NCI-H510A treated with DMSO at 0.1 percent for 48 hours (cell line): ENCODE results near the gene ZFR.
"Not testable (repeated sequence)": the region's sequence is repeated elsewhere in the genome, so short reads cannot be mapped to it uniquely, and the experiment has no call there.

ENCODE experiments used
- DNase-seq: peaks from one replicate; lab custom pipeline; 2025; lab: John Stamatoyannopoulos, UW

The ZFR gene

GRCh38 chr5:32319926-32320543 lies 124.5 kb downstream of the ZFR start:
- no peak for DNase-seq

DNA sequence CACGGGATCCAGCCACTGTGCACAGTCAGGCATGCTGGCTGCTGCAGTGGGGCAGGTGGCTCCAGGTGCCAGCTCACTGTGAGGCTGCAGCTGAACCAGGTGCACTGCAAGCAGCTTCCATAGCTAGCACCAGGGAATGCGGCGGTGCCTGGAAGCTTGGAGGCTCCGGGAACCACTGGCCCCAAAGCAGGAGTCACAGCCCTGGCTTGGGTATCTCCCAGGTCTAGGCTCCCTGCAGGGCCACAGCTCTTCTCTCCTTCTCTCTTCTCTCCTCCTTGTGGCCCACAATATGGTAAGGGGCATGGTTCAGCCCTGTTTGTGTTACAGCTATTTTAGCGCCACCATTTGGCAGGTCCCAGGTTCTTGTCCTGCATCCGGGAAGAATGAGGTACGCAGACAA lies 125.1 kb downstream of the ZFR start:
- no peak for DNase-seq

DNA sequence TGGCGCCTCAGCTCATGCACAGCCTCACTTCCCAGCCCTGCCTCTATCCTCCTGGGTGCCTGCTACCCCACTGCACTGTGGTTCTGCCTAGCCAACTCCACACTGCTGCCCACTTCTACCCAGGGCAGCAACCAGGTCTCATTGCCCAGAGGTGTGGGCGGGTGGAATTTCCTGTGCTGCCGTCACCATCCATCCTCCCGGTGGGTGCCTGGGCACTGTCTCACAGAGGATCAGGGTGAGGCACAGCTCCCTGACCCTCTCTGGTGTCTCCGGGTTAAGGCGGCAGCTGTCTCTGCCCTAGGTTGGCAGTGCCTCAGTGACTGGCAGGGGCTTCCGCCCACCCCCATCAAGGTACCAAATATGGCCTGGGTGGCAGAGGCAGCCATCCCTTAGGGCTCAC lies 127.5 kb downstream of the ZFR start:
- no peak for DNase-seq

DNA sequence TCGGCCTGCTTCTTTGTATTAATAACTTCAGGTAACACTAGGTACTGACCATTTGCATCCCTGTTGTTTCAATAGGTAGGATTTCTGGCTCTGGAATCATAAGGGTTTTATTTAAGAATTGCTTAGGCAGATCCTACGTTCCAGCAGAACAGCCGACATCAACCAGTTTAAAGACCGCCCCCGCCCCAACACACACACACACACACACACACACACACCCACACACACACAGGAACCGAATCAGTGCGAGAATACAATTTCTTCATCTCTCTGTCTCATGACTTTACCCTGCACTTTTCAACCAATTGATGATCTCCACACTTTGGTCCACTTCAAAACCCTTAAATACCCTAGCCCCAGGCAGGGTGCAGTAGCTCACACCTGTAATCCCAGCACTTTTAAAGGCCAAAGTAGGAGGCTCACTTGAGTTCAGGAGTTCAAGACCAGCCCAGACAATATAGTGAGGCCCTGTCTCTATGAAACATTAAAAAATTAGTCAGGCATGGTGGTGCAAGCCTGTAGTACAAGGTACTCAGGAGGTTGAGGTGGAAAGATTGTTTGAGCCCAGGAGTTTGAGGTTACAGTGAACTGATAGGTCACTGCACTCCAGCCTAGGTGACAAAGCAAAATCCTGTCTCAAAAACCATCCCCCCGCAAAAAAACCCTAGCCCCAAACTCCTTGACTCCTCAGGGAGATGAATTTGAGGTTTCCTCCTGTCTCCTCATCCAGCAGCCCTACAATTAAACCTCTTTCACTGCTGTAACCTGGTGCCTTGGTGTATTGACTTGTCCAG lies 129.1 kb downstream of the ZFR start:
- DNase-seq, result no peak

- no peak for DNase-seq
Observed at GRCh38 chr5:32314658-32315057, 129.9 kb downstream of the ZFR start.

DNA sequence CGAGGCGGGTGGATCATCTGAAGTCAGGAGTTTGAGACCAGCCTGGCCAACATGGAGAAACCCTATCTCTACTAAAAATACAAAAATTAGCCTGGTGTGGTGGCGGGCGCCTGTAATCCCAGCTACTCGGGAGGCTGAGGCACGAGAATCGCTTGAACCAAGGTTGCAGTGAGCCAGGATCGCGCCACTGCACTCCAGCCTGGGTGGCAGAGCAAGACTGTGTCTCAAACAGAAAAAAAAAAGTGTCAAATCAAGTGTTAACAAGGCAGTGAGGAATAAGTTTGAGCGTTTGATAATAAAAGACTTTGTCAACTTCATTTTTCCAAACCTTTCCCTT lies 130.4 kb downstream of the ZFR start:
- DNase-seq, result not testable (repeated sequence)

- DNase-seq, result peak; percentile 99
Observed at GRCh38 chr5:32312595-32313332, 131.8 kb downstream of the ZFR start, which contains the start of gene MTMR12. MTMR12 (minus strand) TSS chr5:32312939; CDS start chr5:32312838, 101 bp downstream.

DNA sequence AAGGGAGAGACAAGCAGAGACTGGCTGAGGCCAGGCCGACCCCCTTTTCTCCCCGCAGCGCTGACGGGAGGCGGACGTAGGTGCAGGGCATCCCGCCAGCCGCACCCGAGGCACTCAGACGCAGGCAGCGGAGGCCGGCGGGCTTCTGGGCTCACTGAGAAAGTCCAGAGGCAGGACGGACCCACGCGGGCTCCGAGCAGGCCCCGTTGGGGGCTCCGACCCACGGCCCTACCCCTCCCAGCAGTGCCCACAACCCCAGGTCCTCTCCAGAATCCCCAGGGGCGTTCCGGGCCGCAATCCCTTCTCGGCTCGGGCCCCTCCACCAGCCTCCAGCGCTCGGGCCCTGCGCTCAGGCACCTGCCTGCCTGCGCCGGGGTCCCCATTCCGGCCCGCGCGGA lies 132.3 kb downstream of the ZFR start:
- DNase-seq, result peak; percentile 40

DNA sequence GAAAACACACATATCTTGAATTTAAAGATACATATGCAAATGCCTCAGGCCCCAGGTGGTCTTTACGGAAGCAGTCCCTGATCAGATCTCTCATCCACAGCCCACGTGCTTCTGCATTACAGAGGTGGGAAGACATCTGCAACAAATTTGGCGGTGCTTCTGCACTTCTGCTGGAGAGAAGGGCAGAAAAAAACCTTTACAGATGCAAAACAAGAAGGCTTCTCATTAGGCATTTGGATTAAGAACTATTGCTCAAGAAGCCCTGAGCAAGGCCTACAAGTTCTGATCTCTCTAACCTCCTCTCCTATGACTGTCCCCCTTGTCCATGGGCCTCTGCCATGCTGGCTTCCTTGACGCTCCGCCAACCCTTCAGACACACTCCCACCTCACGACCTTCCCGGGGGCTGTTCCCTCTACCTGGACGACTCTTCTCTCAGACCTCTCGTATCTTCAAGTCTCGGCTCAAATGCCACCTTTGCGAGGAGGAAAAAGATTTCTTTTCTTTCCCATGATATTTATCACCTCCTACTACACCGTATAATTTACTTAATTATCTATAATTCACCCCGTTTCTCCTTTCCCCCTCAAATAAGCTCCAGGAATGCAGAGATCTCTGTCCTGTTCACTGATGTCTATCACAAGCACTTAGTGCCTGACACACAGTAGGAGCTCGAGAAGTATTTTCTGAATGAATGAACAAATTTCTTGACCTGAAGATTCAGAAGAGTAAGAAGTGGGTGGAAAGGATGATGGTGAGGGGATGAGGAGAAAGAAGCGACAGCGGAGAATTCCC lies 132.9 kb downstream of the ZFR start:
- no peak for DNase-seq

- no peak for DNase-seq
Observed at GRCh38 chr5:32309761-32310160, 134.8 kb downstream of the ZFR start.

DNA sequence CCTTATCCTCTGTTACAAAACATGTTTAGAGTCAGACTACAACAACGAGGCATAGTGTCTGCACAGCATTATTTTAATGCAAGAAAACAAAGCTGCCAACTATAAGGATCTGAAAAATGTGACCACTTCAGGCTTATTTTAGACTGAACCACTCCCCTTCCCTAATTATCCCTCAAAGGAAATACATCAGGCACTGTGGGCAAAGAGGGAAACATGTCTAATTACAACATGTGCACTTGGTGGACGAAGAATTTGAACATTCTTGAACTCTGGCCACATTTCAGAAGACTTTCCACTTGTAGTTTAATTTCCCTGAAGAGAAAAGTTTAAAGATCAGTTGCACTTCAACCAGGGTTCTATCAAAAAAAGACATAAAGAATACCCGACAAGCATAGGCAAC lies 135.6 kb downstream of the ZFR start:
- no peak for DNase-seq

GRCh38 chr5:32307769-32308194 lies 136.8 kb downstream of the ZFR start:
- no peak for DNase-seq

- DNase-seq, result no peak
Observed at GRCh38 chr5:32304622-32305021, 139.9 kb downstream of the ZFR start.
